ENCODE measurements around the gene CD69.

DNA sequence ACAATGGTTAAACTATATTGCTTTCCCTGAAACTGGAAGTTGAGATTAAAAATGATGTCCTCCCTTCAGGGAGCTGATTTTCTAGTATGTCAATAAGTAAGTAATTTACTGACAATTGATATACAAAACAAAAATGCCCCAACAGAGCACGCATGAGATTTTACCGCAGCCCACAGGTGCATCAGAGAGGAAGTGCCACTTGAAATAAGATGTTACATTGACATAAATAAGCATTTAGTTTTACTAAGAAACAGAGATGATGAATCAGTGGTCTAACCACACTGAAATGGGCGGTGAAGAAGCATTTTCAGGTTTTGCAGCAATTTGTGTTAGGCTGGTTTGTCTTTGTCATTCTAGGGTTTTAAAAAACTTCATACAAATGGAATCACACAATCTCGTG lies 19.0 kb downstream of the CD69 start:
- TF ChIP-seq, protein P1, sequence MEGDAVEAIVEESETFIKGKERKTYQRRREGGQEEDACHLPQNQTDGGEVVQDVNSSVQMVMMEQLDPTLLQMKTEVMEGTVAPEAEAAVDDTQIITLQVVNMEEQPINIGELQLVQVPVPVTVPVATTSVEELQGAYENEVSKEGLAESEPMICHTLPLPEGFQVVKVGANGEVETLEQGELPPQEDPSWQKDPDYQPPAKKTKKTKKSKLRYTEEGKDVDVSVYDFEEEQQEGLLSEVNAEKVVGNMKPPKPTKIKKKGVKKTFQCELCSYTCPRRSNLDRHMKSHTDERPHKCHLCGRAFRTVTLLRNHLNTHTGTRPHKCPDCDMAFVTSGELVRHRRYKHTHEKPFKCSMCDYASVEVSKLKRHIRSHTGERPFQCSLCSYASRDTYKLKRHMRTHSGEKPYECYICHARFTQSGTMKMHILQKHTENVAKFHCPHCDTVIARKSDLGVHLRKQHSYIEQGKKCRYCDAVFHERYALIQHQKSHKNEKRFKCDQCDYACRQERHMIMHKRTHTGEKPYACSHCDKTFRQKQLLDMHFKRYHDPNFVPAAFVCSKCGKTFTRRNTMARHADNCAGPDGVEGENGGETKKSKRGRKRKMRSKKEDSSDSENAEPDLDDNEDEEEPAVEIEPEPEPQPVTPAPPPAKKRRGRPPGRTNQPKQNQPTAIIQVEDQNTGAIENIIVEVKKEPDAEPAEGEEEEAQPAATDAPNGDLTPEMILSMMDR (IDR thresholded peaks at IDR 0.05 in 4 of 5, conservative IDR thresholded peaks at IDR 0.05 in 1 of 5), result no peak
- TF ChIP-seq POLR2A (IDR thresholded peaks at IDR 0.05), result no peak

Measured in gastrocnemius medialis (tissue), 4 donors.